ENCODE measurements around the gene WWOX.

The WWOX gene

DNA sequence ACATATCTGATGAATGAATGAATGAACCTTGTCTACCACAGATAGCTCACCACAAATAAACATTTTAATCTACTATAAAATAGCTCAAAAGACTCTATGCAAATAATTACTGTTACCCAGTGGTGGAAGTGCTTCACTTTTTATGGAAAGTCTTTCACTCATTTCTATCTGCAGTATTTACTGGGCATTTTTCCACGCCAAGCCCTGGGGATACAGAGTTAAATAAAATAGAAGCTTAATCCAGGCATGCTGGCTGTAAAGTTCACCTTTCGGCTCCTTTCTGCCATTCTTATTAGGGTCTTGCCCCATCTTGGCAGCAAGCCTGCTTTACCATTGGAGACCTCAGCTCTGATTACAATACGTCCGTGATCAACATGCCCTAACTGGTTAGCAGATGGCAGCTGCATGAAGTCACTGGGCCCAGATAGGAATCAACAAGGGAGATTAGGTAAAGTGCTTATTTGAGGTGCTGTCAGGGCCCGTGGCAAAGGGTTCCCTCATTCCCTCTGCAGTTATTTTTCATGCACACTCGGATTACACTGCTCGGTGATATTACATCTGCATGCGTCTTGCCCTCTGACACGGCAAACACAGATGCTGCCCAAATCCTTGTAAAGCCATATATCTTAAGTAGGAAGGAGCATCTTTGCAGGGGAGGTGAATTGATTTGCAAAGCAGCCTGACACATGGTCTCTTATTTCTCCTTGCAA is 648.9 kb downstream of the WWOX start:
- DNase-seq (ENCODE audit: low read depth in 1 of 2, low spot score in 1 of 2) = no peak

DNA sequence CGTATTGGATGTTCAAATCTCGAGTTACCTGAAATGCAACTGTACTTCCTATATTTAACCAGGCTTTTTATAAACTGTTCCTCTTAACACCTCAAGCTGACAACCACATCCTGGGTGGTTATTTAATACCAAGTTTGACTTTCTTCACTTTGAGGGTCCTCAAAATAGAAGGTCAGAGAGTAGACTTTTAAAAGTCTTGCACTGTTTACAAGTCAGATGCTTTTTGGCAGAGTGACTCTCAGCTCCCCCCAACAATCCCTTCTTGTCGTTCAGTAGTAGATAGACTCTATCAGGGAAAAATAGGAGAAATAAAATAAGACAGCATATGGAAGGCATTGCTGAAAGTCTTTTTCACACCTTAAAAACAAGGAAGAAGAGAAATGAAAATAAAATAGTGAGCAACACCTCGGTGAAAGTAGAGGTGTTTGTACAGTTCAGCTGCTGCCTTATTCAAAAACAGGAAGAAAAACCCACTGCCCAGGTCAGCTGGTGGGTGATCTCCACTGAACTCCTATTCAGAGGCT is 650.4 kb downstream of the WWOX start:
- DNase-seq (ENCODE audit: low read depth in 1 of 2, low spot score in 1 of 2) = no peak

DNA sequence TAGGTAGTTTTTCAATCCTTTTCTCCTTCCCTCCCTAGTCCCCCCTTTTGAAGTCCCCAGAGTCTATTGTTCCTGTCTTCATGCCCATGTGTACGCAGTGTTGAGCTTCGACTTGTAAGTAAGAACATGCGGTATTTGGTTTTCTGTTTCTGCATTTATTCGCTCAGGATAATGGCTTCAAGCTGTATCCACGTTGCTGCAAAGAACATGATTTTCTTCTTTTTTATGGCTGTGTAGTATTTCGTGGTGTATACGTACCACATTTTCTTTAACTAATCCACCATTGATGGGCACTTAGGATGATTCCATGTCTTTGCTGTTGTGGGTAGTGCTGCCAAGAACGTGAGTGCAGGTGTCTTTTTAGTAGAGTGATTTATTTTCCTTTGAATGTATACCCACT is 651.2 kb downstream of the WWOX start:
- no peak for DNase-seq (ENCODE audit: low read depth in 1 of 2, low spot score in 1 of 2)

DNA sequence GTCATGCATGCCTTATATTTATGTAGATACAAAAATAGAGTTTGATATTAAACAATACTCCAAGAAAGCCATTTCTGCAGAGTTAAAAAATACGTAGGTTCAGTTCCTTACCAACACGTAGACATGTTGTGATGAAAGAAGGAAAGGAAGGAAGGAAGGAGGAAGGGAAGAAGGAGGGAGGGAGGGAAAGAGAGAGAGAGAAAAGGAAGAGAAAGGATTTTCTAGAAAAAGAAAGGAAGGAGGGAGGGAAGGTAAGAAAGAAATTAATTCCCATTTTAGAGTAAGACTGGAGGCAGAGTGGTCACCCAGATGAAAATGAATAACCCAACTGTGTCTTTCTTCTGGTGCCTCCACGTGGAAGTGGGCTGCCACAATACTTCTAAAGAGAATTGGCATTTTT is 652.1 kb downstream of the WWOX start:
- no peak for DNase-seq (ENCODE audit: low read depth in 1 of 2, low spot score in 1 of 2)

DNA sequence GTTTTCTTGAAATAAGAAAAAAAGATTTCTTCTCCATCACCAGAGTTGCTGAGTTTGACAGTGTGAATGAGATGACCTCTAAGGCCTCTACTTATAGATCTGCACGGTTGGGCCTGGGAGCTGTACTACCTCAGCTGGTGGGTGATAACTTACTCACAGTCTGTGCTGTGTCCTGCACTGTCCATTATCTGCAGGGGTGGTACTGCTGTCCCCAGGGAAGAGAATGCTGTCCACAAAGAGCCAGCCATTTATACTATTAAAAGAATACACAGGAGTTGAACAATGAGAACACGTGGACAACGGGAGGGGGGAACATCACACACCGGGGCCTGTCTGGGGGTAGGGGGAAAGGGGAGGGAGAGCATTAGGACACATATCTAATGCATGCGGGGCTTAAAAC is 655.3 kb downstream of the WWOX start:
- no peak for DNase-seq (ENCODE audit: low read depth in 1 of 2, low spot score in 1 of 2)

DNA sequence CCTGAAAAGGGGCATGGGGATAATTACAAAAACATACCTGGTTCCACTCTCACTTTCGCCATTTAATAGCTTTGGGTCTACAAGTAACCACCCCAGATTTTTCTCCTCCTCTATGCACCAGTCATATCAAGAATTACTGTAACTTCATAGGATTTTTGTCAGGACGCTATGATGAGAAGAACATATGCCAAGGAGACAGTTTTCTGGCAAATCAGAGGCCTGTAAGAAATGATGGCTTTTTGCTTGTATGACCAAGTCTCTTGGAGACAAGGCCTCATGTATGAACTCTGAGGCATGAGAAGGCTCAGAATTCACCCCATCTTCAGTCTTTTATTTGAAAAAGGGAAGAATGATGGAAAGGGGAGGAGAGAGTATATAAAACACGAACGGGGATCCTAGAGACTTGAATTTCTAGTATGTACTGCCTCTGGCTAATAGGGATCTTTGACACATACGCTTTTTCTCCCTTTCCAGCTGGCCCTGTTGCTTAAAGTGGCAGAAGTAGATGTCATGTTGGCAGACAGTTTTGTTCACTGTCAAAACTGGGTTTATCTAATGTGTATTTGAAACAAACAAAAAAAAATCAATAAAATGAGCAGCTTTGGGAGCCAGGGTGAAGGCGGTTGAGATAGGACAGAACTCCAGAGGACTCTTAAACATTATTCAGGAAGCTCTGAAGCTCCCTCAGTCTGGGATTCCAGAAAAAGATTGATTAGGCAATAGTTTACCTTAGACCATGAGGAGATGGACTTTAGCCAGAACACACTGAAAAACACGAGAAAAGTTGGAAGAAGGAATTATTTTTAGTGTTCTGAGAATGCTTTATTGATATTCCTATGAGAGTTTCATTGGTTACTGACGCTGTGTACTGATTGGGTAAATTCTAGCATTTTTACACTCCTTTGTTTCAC is 656.6 kb downstream of the WWOX start:
- DNase-seq (ENCODE audit: low read depth in 1 of 2, low spot score in 1 of 2) = no peak

DNA sequence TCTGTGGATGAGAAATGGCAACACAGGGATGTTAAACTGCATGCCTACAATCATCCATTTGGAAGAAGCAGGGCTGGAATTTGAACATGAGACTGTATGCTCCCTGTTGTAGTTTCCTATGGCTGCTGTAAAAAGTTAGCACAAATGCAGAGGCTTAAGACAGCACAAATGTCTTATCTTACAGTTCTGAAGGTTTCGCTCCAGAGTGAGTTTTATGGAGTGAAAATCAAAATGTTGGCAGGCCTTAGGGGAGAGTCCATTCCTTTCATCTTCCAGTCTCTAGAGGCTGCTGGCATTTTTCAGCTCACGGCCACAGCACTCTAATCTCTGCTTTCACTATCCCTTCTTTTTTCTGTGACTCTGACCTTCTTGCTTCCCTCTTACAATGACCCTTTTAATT is 660.1 kb downstream of the WWOX start:
- DNase-seq (ENCODE audit: low read depth in 1 of 2, low spot score in 1 of 2) = no peak

DNA sequence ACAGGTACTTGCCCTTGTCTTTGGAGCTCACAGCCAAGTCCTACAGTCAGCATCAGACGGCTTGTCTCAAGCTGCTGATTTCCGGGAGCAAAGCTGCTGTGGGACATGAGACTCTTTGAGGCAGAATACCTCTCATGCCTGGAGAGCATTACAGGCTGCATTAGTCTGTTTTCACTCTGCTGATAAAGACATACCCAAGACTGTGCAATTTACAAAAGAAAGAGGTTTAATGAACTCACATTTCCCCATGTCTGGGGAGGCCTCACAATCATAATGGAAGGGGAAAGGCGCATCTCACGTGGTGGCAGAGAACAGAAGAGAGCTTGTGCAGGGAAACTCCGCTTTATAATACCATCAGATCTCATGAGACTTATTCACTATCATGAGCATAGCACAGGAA is 661.2 kb downstream of the WWOX start:
- no peak for DNase-seq (ENCODE audit: low read depth in 1 of 2, low spot score in 1 of 2)

DNA sequence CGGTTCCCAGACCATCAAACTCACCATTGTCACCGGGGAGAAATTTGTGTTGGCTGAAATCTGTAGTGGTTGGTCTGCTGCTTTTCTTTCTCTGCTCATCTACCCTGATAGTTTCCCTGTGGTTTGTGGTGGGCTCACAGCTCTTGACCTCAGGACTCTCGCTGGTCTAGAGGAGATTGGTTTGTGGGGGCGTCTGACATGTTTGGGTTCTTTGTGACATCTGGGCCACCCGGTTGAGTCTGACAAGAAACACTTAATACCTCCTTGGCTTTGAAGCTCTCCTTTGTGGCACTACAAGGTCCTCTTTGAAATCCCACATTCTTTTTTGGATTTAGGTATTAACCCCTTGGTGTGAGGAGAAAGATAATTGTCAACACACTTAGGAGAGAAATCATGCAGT is 662.0 kb downstream of the WWOX start:
- no peak for DNase-seq (ENCODE audit: low read depth in 1 of 2, low spot score in 1 of 2)

DNA sequence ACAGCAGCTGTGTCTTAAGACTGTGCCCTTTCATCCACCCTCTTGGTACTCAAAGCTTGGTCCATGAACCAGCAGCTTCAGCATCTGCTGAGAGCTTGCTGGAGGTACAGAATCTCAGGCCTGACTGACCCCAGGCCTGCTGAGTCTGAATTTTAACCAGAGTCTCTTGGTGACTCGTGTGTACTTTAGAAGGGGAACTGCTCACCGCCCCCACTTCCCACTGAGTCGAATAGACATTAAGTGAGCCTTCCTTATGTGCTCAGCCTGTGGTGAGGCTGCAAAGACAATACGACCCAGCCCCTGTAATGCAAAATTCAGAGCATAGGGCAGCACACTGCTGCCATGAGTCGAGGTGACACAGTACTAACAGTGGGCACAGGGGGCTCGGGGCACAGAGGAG is 662.8 kb downstream of the WWOX start:
- no peak for DNase-seq (ENCODE audit: low read depth in 1 of 2, low spot score in 1 of 2)

DNA sequence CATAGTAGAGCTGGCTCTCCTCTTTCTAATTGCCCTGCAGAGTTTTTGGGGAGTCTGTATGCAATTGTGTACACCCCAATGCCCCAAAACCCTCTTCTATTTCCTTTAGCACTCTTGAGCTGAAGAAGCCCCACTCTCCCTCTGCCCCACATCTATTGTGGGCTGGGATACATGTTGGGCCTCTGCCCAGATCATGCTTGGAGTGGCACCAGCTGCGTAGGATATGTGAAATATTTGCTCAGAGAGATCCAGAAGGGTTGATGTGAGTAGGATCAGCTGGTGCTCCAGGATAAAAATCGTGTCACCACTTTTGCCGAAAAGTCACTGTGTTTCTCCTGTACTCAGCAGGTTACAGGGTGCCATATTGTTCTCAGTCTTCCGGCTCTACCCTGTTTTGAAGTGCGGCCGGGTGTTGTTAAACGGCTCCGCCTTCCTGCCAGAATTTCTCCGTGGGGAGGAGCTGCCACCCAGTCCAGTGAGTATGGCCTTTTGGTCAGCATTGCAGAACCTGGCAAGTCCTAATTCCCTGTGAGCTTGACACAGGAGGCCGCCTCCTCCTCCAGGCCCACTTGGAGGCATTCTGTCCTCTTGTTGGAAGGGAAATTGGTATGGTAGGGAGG is 664.5 kb downstream of the WWOX start:
- no peak for DNase-seq (ENCODE audit: low read depth in 1 of 2, low spot score in 1 of 2)

DNA sequence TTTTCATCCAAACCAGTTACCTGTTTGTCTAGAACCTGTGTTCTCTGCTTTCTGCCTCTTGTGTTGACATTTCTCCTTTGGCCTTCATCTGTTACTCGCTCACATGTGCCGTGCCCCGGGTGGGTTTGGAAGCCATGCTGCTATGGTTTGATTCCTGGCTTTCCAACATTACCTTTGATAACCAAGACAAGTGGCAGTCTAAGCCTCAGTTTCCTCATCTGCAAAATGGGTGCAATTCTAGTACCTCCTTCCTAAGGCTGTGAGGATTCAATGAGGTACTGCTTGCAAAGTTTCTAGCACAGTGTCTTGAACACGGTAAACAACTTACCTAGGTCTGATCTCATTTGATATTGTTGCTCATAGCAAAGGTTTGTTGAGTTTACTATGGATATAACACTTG is 665.0 kb downstream of the WWOX start:
- DNase-seq (ENCODE audit: low read depth in 1 of 2, low spot score in 1 of 2) = no peak

DNA sequence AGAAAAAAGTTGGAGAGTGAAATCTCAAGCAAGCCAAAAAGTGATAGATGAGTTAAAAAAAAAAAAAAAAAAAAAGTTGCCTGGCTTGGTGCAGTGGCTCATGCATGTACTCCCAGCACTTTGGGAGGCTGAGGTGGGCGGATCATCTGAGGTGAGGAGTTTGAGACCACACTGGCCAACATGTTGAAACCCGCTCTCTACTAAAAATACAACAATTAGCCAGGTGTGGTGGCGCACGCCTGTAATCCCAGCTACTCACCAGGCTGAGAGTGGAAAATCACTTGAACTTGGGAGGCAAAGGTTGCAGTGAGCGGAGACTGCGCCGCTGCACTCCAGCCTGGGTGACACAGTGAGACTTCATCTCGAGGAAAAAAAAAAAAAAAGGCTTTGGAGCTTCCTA is 668.8 kb downstream of the WWOX start:
- DNase-seq (ENCODE audit: low read depth in 1 of 2, low spot score in 1 of 2) = no peak

DNA sequence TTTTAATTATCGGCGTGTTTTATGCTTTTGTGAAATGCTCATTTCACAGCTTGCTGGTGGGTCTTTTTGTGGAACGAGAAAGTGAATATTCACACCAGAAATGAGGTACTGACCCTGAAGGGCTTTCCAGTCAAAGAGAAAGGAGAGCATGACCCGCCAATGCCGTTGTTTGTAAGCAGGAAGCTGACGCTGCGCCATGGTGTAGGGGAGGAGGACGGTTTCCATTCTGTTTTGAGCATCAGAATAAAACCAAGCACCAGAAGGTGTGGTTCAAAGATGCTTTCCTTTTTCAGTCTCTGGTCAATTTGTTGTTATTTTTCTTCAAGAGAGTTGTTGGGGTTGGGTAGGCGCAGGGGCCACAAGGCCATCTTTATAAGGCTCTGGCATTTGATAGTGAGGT is 669.3 kb downstream of the WWOX start:
- no peak for DNase-seq (ENCODE audit: low read depth in 1 of 2, low spot score in 1 of 2)

DNA sequence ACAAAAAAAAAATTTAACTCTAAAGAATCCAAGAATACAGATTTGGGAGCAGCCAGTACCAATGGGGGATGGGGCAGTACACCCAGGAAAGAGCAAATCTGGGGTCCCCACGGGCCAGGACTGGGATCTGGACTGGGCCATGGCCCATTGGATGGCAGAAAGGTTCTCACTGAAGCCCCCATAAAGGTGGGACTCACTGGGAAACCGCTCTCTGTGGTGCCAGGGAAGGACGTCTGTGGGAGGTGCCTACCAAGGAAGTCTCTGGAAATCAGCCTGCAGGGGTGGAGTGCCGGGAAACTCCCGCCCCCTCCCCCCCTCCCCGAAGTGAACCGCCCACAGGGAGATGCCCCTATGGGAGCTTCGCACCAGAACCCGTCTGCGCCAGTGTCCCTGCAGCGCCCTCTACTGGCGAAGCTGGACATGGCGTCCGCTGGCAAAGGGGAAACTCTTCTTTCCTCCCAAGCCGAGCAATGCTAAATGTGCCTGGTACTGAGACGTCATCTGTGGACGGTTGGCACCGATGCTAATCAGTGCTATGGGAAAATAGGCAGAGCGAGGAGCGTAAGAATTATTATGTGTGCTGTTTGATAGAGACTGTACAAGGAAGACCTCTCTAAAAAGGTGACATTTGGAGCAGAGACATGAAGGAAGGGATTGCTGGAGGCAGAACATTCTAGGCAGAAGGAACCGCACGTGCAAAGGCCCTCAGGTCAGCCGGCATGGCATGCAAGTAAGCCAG is 671.1 kb downstream of the WWOX start:
- peak; percentile 69 to 71 for DNase-seq (ENCODE audit: low read depth in 1 of 2, low spot score in 1 of 2)

DNA sequence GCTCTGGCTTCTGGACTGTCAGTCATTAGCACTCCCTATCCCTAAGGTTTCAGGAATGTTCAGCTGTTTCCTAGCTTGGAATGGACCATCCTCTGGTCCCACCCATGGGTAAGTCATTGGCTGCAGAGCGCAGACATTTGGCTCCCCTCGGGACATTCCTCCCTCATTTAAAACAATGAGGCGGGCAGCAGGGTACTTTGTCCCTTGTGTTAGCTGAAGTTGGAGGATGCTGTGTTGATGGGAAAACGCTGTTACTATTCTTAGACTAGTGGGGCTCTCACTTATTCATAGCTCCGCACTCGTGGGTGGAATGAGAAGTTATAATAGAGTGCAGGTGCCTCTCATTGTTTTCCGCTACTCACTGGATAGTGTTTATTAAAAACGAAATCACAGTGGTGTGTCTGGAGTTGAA is 673.8 kb downstream of the WWOX start:
- DNase-seq (ENCODE audit: low read depth in 1 of 2, low spot score in 1 of 2) = peak in 1 of 2 donors; percentile 23

DNA sequence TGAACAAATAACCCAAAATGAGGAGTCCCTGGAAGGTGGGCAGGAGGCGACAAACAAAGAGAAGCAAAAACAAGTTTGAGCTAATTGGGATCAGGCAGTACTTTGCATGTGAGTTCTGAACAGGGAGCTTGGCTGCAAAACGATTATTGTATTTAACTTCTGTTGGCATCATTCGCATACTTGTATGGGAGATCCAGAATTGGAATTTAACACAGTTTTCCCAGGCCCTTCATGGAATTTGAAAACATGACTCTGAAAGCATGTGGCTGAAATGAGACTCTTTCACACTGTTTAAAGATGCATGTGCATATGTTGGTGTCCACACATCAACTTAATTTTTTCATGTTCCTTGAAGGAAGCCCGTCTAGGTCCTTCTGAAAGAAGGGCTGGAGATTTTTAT is 674.3 kb downstream of the WWOX start:
- no peak for DNase-seq (ENCODE audit: low read depth in 1 of 2, low spot score in 1 of 2)

DNA sequence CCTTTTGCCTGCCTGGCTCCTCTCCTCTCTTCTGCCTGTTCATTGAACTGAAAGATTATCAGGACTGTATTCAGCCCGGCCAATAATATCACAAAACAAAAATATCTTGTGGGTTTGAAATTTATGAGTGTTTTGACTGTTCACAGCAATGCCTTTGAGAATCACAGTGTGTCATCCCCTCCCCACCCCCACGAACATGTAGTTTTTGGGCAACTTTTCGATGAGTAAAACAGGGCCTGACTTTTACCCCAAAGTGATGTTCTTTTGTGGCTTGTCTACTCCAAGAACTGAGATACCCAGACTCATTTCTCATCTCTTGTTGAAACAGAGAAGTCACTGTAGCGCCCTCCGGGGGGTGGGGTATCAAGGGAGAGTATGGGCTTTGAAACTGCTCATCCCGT is 675.7 kb downstream of the WWOX start:
- DNase-seq (ENCODE audit: low read depth in 1 of 2, low spot score in 1 of 2) = peak in 1 of 2 donors; percentile 43

DNA sequence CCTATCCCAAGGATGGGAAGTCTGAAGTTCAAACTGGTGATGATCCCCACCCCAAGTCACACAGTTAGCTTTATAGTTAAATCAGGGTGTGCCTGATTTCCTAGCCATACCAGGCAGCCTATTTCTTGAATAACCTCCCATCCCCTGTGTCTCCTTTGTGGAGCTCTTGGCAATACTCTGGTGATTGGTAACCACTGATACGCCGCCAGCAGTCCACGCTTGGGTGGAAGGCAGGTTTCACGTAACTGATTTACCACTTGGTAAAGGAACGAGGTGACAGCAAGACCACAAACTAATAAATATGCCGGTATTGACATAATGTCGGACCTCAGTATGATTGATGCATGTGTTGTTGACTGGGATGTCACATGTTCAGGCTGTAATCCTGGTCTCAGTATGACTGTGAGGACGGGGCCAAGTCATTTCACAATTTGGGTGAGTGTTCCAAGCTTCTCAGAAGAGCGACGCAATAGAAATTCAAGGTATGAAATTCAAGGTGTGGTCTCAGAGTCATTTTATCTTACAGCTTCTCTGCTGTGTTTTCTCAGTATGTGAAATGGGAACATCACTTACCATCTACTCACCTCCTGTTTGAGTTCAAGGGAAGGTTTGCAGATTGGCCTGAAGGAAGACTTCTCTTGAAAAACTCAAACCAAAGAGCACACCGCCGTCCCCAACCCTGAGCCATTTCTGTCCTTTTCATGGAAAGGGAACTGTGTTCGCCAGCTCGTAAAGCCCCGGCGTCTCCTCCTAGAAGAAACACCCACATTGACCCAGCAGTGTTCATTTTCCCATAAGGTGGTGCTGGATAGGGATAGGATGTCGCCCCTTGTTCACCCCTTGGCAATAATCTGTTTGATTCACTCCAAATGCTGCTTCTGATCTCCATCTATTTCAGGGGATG is 678.9 kb downstream of the WWOX start:
- DNase-seq (ENCODE audit: low read depth in 1 of 2, low spot score in 1 of 2) = peak in 1 of 2 donors; percentile 29

DNA sequence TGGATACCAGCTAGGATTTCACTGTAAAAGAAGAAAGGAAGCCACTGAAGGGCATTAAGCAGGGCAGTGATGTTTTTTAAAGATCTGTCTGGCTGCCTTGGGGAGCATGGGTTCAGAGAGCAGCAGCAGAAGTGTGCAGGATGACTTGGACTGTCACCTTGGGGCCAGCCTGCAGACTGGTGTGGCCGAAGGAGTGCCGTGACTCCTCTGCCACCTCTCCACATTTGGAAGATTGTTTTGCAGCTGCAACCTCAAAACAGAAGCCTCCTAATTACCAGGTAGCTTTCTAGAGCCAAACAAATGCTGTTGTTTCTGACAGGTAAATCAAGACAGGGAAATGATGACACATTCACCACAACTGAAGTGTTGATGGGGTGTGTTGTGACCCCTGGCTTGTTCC is 681.4 kb downstream of the WWOX start:
- no peak for DNase-seq (ENCODE audit: low read depth in 1 of 2, low spot score in 1 of 2)

All from activated CD4-positive, alpha-beta T cell treated with anti-CD3 and anti-CD28 coated beads, Interleukin-2, amount 50 U/mL, for 24 hours (primary cell).